Activated CD8-positive, alpha-beta memory T cell treated with anti-CD3 and anti-CD28 coated beads for 1 hour (primary cell): ENCODE results near the gene BRAP.
A peak's percentile ranks its signal among the peaks of the same experiment; 100 is the strongest.
"Not testable (repeated sequence)": the region's sequence is repeated elsewhere in the genome, so short reads cannot be mapped to it uniquely, and the experiment has no call there.

Experiments used
- DNase-seq, 2 donors: peaks; one replicate each; pipeline ENCODE4 v3.0.0-alpha.2; 2020; ENCODE audit warnings: low read depth in 1 of 2; ENCODE audit errors: extremely low read depth in 1 of 2

BRAP gene

GRCh38 chr12:111617841-111618240 lies 67.9 kb downstream of the BRAP start:
- not testable (repeated sequence) for DNase-seq

- no peak for DNase-seq
These were observed 69.6 kb downstream of the BRAP start for GRCh38 chr12:111616177-111616623.

GRCh38 chr12:111607239-111607638 lies 78.5 kb downstream of the BRAP start:
- no peak for DNase-seq

GRCh38 chr12:111606767-111607230 lies 79.0 kb downstream of the BRAP start:
- DNase-seq: no peak

- no peak for DNase-seq
These were observed 79.6 kb downstream of the BRAP start for GRCh38 chr12:111605911-111606766.

GRCh38 chr12:111602857-111603256 lies 82.9 kb downstream of the BRAP start:
- DNase-seq: not testable (repeated sequence)

GRCh38 chr12:111602348-111602747 lies 83.4 kb downstream of the BRAP start:
- no peak for DNase-seq

- not testable (repeated sequence) for DNase-seq
These were observed 84.8 kb downstream of the BRAP start for GRCh38 chr12:111600986-111601385.

- no peak for DNase-seq
These were observed 85.5 kb downstream of the BRAP start for GRCh38 chr12:111600205-111600642.

GRCh38 chr12:111599453-111600204 lies 86.1 kb downstream of the BRAP start:
- peak; percentile 34 to 76 for DNase-seq

- DNase-seq: peak in 1 of 2 donors; percentile 61
These were observed 86.9 kb downstream of the BRAP start, which contains the start of gene ATXN2 for GRCh38 chr12:111598637-111599452. TSS of gene ATXN2 (minus strand) at chr12:111599315. CDS start at chr12:111599034, 281 bp downstream.

GRCh38 chr12:111597831-111598636 lies 87.7 kb downstream of the BRAP start:
- DNase-seq: peak in 1 of 2 donors; percentile 11

- DNase-seq: no peak
These were observed 88.5 kb downstream of the BRAP start for GRCh38 chr12:111596985-111597830.

- not testable (repeated sequence) for DNase-seq
These were observed 90.4 kb downstream of the BRAP start for GRCh38 chr12:111595341-111595835.
